Measurements from ENCODE around the gene SSB. TPM values are rescaled to one million over a fixed set of nuclear protein-coding genes. Genes with fewer than 3 reads are reported as not detected.

The SSB gene
- total and polyA plus RNA-seq, 4 donors: 58.0 to 116 (median 71.3) TPM

GRCh38 chr2:169767243-169767888 is 31.3 kb upstream of the SSB start:
- 19 to 20% methylated on average over 12 of the region's 12 CpGs for WGBS, 2 donors
- Histone ChIP-seq H3K27ac (ENCODE audit: low read depth in 1 of 2, low read length in 1 of 2) (no peak overlapping the region), H3K36me3 (ENCODE audit: control insufficient read depth in 4 of 4, insufficient read depth in 4 of 4, low read length in 4 of 4) (no peaks in the 10 kb centered on the region), H3K4me3 (no peak overlapping the region), H3K9ac (ENCODE audit: insufficient read depth in 1 of 2, low read length in 2 of 2) (no peak overlapping the region), H3K9me3 (ENCODE audit: control insufficient read depth in 4 of 4, insufficient read depth in 3 of 4, low read length in 3 of 4) (peaks cover 0 to 2% (median under 1%) of the 10 kb centered on the region in 4 donors), H3K4me1 (ENCODE audit: control insufficient read depth in 5 of 5, insufficient read depth in 5 of 5, low read length in 5 of 5) (peaks cover 0 to 9% (median 4%) of the 10 kb centered on the region in 5 donors), H3K27me3 (ENCODE audit: control insufficient read depth in 3 of 3, insufficient read depth in 3 of 3, low read length in 2 of 3) (peaks cover 0 to 23% (median 19%) of the 10 kb centered on the region in 3 donors)
- no peak for ATAC-seq (ENCODE audit: insufficient read depth, low FRiP score)
- peak; percentile 47 for TF ChIP-seq CTCF (IDR thresholded peaks at IDR 0.05; ENCODE audit: control extremely low read depth, extremely low read depth)
- DNase-seq: peak; percentile 53 to 83 (median 74)

- Histone ChIP-seq H3K27me3 (ENCODE audit: control insufficient read depth in 3 of 3, insufficient read depth in 3 of 3, low read length in 2 of 3) (peaks cover 0 to 23% (median 19%) of the 10 kb centered on the region in 3 donors), H3K36me3 (ENCODE audit: control insufficient read depth in 4 of 4, insufficient read depth in 4 of 4, low read length in 4 of 4) (no peaks in the 10 kb centered on the region), H3K9me3 (ENCODE audit: control insufficient read depth in 4 of 4, insufficient read depth in 3 of 4, low read length in 3 of 4) (peaks cover 0 to 2% (median 0%) of the 10 kb centered on the region in 4 donors), H3K27ac (ENCODE audit: low read depth in 1 of 2, low read length in 1 of 2) (no peak overlapping the region), H3K9ac (ENCODE audit: insufficient read depth in 1 of 2, low read length in 2 of 2) (no peak overlapping the region), H3K4me1 (ENCODE audit: control insufficient read depth in 5 of 5, insufficient read depth in 5 of 5, low read length in 5 of 5) (peaks cover 0 to 9% (median 4%) of the 10 kb centered on the region in 5 donors), H3K4me3 (peak overlapping the region; percentile 48)
- no peak for TF ChIP-seq CTCF (IDR thresholded peaks at IDR 0.05; ENCODE audit: control extremely low read depth, extremely low read depth)
- peak in 2 of 3 donors; percentile 21 to 23 for DNase-seq
- ATAC-seq (ENCODE audit: insufficient read depth, low FRiP score): peak; percentile 65
- 16 to 26% methylated on average over 57 to 72 of the region's 72 CpGs for WGBS, 2 donors
These were observed 30.2 kb upstream of the SSB start for GRCh38 chr2:169768262-169768995.

GRCh38 chr2:169771021-169771420 is 27.6 kb upstream of the SSB start:
- Histone ChIP-seq H3K9me3 (ENCODE audit: control insufficient read depth in 4 of 4, insufficient read depth in 3 of 4, low read length in 3 of 4) (peaks cover 0 to 2% (median 0%) of the 10 kb centered on the region in 4 donors), H3K4me3 (no peak overlapping the region), H3K27ac (ENCODE audit: low read depth in 1 of 2, low read length in 1 of 2) (no peak overlapping the region), H3K9ac (ENCODE audit: insufficient read depth in 1 of 2, low read length in 2 of 2) (no peak overlapping the region), H3K27me3 (ENCODE audit: control insufficient read depth in 3 of 3, insufficient read depth in 3 of 3, low read length in 2 of 3) (peaks cover 0 to 23% (median 19%) of the 10 kb centered on the region in 3 donors), H3K4me1 (ENCODE audit: control insufficient read depth in 5 of 5, insufficient read depth in 5 of 5, low read length in 5 of 5) (peaks cover 0 to 9% (median 4%) of the 10 kb centered on the region in 5 donors), H3K36me3 (ENCODE audit: control insufficient read depth in 4 of 4, insufficient read depth in 4 of 4, low read length in 4 of 4) (no peaks in the 10 kb centered on the region)
- ATAC-seq (ENCODE audit: insufficient read depth, low FRiP score) (no peak), DNase-seq (no peak)
- no peak for TF ChIP-seq CTCF (IDR thresholded peaks at IDR 0.05; ENCODE audit: control extremely low read depth, extremely low read depth)
- 51 to 73% methylated on average over 5 of the region's 5 CpGs for WGBS, 2 donors

Data from lung (tissue), 12 donors.